PC-9 (cell line): ENCODE data around the gene TRIP12.

Source experiments
- EZH2 ChIP-seq: fragments of 200-600 bp; sonication (generic); IDR thresholded peaks from 2 replicates; pipeline ENCODE4 v1.8.0; 2017; ENCODE audit warnings: antibody characterized with exemption, low read depth
- TF ChIP-seq, protein P1 (sequence below): fragments of 200-600 bp; sonication (generic); conservative IDR thresholded peaks from 2 replicates; pipeline ENCODE4 v1.6.1; 2017; ENCODE audit warnings: mixed run types, antibody characterized with exemption, mild to moderate bottlenecking, moderate library complexity

DNA sequence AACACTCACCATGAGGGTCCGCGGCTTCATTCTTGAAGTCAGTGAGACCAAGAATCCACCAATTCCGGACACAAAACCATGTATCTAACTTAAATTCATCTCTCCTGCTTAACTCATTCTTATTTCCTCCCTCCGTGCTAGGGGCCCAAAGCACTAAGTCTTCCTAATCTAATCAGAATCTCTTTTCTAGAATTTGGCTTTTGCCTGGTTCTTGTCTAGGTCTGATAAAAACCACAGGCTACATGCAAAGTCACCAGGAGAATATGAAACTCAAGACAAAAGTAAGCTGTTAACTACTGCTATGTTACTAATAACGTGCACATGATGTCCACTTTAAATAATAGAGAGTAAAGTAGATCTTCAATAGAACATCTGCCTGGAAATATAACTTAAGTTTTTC, 69.9 kb downstream of the TRIP12 start:
- TF ChIP-seq, protein P1, sequence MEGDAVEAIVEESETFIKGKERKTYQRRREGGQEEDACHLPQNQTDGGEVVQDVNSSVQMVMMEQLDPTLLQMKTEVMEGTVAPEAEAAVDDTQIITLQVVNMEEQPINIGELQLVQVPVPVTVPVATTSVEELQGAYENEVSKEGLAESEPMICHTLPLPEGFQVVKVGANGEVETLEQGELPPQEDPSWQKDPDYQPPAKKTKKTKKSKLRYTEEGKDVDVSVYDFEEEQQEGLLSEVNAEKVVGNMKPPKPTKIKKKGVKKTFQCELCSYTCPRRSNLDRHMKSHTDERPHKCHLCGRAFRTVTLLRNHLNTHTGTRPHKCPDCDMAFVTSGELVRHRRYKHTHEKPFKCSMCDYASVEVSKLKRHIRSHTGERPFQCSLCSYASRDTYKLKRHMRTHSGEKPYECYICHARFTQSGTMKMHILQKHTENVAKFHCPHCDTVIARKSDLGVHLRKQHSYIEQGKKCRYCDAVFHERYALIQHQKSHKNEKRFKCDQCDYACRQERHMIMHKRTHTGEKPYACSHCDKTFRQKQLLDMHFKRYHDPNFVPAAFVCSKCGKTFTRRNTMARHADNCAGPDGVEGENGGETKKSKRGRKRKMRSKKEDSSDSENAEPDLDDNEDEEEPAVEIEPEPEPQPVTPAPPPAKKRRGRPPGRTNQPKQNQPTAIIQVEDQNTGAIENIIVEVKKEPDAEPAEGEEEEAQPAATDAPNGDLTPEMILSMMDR = no peak
- TF ChIP-seq EZH2 = no peak
